ENCODE data around the gene FAM83E.
"Not testable (repeated sequence)": the region's sequence is repeated elsewhere in the genome, so short reads cannot be mapped to it uniquely, and the experiment has no call there.

Gene FAM83E

DNA sequence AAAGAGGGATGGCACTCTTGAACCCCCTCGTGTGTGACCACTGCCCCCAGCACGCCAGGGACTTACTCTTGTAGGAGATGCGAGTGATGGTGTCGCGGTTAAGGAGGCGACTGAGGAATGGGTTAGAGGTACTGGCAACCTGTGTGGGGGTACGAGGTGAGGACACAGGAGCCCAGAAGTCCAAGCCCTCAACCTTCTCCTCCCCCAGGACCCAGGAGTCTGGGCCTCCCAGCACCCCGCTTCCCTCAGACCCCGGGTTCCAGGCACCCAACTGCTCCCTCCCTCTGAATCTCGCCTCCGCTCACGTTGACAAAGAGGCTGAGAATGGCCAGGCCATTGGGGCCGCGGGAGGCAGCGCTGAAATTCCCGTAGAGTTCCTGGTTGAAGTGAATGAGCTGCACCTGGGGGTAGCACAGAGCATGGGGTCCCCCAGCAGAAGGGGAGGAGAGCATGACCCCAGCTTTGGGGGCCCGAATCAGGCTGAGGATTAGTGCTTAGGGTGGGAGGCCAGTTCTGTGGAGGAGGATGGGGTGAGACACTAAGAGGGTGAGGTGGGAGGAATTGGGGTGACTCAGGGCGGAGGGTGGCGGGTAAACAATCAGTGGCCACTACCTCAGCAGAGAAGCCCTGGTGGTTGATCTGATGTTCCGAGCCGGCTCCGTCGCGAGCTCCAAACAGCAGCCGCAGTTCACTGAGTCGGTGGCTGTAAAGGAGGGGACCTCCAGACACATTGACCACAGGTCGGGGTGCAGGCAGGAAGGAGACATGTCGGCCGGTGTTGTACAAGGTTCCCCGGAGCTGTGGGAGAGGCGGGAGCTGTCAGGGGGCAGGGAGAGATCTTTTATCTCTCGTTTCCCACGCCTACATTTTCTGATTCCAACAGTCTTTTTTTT, 24.9 kb upstream of the FAM83E start:
- DNase-seq (ENCODE audit: low spot score) = no peak

DNA sequence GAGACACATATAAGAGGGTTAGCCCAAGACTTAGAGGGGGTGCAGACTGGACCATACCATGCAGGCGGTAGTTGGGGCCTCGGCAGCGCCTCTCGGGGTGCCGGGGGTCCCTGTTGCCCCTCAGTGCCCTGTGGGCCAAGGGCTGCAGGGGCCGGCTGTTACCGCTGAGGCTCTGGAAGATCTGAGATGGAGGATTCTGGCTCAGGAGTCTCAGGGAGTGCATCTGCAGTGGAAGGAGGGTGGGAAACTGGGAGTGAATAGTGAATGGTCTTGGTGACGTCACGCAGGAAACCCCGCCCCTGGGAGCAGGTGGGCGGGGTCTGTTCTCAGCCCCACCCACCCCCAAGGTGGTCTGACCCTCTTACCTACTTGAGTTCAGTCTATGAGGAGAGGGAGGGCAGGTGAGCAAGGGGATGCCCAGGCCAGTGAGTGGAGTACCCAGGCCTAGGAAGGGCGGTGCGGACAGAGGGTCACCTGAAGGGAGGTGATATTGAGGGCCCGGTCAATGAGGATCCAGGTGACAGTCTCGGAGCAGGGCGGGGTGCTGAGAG, 24.0 kb upstream of the FAM83E start:
- peak; percentile 43 for DNase-seq (ENCODE audit: low spot score)

DNA sequence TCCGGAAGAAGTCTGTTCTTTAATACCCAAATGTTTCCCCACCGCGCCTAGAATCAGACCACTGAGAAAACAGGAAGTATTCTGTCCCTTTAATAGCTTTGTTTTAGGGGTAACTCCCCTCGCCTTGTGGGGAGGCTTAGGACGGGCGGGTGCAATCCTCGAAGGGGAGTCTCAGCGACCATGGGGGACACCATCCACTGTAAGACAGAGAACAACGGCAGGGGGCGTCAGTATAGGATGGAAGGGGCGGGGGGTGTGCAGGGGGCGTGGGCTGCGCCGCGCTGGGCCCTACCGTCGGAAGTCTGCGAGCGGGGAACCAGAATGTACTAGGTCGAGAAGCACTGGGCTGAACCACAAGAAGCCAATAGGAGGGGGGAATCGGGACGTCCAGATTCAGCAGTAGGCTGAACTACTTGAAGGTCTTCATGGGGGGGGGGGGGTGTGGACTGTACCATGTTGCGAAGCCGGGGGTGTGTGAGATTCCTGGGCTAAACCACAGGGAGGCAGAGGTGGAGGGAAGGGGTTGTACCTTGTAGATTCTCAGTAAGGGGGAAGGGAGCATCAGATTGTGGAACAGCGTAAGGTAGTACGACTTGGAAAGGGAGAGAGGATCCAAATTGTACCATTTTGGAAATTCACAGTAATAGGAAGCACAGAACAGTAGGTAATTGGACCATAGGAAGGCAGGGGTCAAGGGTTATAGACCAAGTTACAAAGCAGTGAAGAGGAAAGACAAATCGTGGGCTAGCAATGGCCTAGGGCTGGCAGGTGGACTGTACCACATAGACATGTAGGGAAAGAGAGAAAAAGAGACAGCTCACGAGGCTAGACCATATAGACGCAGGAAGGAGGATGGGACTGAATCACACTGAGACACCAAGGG, 23.3 kb upstream of the FAM83E start:
- DNase-seq (ENCODE audit: low spot score) = peak; percentile 95

DNA sequence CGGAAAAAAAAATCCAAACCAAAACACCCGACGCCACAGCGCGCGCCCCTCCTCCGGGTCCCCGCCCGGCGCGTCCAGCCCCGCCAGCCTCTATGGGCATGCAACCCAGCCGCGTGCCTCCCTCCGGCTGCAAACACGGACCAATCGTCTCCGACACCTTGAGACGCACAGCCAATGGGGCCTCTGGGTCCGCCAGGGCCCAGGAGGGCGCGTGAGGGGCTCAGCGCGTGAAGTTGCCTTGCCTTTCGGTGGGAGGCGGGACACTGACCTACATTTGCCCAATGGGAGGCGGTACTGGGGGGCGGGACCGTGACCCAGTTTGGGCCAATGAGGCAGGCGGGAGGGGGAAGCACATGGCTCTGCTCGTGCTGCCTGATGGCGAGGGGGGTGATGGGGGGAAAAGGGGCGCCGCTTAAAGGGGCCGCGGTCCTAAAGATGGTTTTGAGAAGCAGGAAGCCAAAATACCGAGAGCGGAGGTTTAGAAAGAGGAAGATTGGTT, 22.6 kb upstream of the FAM83E start:
- peak; percentile 100 for DNase-seq (ENCODE audit: low spot score)

DNA sequence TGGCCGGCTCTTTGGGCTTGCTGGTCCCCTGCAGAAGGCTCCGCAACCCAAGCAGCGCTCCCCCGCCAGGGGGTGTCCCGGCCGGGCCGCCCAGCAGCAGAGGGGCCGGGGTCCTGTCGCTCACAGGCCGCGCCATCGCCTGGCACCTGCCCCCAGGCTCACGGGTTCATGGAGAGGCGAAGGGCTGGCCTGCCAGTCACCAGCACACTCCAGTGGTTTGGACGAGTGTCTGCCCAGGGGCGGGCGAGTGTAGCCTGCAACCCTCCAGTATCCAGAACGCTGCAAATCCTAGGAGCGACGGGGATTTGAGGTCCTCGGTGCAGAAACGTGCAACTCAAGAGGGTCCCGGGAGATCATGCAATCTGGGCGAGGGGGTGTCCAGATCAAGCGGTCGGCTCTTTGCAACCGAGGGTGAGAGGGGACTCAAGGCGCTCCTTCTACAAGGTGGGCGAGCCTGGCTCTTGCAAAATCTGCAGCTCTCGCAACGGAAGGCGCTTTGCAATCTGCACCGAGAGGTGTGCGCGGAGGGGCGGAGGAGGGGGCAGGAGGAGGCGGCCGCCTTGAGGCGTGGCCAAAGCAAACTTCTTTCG, 22.1 kb upstream of the FAM83E start, which contains the start of gene DBP:
Gene DBP, minus strand, starts transcription at position 521 of the 590 bp plus-strand sequence. Its CDS starts 385 bp downstream, at position 136.
- no peak for DNase-seq (ENCODE audit: low spot score)

DNA sequence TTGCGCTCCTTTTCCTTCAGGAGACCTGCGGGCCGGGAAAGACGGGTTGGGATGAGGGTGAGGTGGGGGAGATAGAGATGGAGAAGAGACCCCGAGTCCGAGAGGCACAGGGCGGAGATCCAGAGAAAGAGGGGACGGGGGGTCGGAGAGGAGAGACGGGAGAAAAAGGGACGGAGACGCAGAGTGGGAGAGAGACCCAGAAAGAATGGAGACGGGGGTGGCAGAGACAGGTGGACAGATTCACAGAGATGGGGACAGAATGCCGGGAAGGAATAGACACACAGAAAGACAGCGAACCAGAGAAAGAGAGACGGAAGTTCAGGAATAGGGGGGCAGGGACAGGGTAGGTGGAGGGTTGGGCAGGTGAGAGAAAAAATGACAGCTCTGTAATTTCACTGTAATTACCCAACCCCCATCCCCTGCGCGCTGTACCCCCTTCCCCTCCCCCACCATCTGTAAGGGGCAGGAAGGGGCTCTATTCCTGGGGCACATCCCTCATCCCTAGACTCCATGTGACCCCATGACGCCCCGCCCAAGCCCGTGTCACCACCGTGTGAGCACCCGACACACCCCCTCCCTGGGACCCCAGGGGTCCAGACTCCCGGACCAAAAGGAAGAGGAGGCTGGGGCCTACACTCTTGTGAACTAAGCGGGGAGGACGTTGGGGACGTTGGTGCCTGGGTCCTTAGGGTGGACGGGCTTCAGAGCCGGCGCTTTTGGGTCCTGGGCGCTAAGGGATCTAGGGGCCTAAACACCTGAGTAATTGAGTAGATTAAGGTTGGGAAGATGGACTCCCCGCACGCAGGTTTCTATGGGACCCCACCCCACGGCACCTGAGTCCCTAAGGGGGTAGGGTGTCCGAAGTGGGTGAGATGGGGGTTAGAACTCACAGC, 21.3 kb upstream of the FAM83E start:
- peak; percentile 56 for DNase-seq (ENCODE audit: low spot score)

DNA sequence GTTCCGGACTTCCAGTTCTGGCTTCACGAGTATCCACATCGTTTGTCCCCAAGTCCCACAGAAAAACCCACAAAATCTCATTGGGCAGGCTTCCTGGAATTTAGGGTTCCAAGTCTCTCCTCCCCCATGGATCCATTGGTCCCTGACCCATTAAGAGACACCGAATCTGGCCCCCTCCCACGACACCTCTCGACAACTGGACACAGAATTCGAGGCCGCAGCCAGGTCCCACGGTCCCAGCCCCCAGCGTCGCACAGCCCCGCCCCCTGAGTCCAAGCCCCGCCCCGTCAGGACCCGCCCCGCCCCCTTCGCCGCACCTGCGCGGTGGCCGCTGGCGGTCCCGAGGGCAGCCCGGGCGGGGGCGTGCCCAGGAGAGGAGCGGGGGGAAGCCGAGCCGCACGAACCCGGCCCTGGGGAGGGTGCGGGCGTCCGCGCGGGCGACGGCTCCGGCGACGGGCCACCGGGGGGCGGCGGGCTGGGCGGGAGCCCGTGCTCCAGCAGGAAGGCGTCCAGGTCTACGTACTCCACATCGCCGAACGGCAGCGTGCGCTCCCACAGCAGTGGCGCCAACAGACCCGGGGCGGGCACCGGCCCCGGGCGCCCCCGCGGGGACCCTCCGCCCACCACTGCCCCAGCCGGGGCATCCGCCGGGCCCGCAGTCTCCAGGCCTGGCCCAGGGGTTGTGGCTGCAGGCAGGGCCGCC, 20.5 kb upstream of the FAM83E start:
- DNase-seq (ENCODE audit: low spot score) = peak; percentile 83

DNA sequence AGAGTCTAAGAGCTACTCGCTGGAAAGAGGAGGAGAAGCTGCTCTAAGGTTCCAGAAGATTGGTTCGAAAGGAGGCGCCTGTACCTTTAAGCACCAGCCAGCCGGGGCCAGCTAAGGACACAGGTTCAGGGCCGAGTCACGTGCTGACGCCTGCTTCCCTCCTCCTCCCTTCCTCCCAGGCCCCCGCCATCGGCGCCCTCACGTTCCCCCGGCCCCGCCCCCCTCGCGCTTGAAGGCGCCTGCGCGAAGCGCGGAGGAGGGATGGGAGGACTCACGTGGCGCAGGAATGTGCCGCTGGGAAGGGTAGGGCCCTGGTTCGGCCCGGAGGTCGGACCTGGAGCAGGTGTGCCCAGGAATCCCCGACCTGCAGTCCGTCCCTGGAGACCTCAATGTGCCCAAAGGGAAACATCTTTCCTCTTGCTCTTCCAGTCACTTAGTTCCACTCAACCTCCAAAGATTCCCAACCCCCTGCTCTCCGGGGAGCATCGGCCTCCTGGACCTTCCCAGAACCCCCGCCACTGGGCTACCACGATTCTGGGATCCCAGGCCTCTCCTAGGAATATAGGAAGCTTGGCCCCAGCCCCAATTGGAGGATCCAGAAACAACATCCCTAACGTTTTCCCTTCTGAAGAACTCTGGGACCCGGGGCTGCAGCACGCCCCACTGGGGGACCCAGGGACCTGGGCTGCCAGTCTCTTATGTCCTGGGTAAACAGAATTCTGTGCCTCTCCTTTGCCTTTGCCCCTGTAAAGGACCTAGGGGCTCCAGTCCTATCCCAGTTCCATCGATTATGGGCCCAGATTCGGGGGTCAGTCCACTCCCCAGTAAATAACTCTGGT, 19.8 kb upstream of the FAM83E start:
- peak; percentile 93 for DNase-seq (ENCODE audit: low spot score)

DNA sequence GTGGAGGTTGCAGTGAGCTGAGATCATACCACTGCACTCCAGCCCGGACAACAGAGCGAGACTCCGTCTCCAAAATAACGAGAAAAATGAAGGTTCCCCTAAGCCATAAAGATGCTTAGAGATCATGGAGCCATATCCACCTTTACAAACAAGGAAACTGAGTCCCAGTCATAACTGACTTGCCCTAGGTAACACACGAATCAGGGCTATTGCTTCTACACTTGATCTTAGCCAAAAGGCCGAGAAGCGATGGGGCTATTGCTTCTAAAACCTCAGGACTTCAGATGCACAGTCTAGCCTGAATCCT, 19.1 kb upstream of the FAM83E start:
- no peak for DNase-seq (ENCODE audit: low spot score)

DNA sequence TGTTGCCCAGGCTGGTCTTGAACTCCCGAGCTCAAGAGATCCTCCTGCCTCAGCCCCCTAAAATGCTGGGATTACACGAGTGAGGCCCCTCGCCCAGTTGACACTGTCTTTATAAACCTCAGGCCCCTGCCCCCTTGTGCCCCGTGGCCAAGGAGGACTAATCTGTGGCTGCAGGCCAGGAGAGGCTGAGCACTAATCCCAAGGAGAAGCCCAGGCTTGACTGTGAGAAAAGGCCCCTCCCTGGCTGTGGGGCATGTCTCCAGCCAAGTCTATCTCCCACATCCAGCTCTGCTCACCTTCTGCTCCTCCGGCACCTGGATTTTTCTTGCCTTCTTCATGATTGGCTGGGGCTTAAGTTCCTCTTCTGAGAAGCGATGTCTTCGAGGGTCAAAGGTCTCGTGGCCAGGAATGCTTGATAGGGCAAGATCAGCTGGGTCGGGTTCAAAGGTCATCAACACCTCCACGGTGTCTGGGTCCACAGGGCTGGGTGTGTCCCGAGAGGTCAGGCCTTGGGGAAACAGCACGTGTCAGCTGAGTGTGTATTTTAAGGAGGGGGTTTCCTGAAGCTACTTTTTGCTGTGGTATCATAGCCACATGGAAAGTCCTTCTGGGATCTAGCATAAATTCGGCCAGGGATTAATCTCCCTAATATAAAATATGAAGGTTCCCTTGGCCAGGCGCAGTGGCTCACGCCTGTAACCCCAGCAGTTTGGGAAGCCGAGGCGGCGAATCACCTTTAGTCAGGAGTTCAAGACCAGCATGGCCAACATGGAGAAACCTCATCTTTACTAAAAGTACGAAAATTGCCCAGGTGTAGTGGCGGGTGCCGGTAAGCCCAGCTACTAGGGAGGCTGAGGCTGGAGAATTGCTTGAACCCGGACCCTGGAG, 18.5 kb upstream of the FAM83E start:
- no peak for DNase-seq (ENCODE audit: low spot score)

DNA sequence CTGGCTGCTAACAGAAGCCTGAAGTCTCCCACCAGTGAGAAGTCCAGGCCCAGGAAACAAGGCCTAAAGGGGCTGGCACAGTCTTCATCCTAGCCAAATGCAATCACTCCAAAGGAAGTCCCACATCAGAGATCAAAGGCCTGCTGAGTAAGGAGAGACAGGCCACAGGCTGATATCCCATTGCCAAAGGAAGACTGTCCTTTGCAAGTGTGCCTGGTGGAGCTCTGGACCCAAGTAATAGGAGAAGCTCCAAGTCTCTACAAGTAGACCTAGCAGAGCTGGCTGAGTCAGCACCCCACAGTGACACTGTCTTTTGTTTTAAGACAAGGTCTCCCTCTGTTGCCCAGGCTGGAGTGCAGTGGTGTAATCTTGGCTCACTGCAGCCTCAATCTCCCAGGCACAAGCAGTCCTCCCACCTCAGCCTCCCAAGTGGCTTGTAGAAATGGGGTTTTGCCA, 17.8 kb upstream of the FAM83E start:
- no peak for DNase-seq (ENCODE audit: low spot score)

DNA sequence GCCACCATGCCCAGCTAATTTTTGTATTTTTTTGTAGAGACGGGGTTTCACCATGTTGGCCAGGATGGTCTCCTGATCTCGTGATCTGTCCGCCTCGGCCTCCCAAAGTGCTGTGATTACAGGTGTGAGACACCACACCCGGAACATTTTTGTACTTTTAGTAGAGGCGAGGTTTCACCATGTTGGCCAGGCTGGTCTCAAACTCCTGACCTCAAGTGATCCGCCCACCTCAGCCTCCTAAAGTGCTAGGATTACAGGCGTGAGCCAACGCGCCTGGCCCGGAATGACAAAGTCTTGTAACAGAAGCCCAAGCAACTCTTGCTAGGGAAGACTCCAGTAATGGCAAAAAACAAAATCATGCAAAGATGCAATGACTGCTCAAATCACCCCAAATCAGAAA, 17.4 kb upstream of the FAM83E start:
- DNase-seq (ENCODE audit: low spot score) = not testable (repeated sequence)

DNA sequence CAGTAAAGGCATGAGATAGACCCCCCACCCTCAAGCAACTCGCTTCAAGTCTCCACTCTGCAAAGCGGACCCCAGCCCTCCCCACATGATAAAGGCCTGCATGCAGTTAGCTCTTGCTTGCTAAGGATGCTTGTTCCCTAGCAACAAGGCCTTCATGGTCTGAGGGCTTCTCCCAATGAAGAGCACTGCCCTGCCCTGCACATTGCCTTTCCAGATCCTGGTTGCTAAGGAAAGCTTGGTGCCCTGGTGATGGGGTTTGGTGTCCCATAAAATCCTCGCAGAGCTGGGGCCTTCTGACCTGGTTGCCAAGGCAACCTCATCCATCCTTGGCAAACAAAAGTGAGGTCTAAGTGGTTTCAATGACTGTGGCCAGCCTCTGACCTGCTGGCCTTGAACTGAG, 16.3 kb upstream of the FAM83E start:
- DNase-seq (ENCODE audit: low spot score) = no peak

DNA sequence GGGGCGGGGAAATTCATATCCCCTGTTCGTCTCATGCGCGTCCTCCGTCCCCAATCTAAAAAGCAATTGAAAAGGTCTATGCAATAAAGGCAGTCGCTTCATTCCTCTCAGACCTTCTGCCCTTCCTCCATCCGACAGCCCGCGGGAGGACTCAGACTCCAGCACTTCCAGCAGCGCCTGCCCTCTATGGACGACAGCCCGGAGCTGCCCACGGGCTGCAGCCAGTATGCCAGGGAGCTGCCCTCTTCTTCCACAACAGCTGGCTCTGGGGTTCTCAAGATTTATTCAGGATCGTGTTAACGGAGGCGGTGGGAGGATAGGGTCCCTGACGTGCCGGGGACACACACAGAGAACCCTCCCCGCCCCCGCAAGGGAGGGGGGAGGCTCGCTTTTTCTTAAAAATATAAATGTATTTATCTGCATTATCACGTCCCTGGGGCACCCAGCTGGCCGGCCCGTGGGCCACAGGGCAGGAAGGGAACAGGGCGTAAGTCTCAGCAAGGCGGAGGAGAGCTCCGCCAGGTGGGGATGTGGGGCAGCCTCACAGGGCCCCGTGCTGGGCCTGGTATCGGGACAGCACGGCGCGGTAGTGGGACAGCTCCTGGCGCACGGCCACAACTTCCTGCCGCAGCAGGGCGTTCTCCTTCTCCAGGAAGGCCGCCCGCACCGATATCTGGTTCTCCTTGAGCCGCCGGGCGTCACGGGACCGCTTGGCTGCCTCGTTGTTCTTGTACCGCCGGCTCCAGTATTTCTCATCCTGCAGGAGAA, 15.6 kb upstream of the FAM83E start:
- no peak for DNase-seq (ENCODE audit: low spot score)

DNA sequence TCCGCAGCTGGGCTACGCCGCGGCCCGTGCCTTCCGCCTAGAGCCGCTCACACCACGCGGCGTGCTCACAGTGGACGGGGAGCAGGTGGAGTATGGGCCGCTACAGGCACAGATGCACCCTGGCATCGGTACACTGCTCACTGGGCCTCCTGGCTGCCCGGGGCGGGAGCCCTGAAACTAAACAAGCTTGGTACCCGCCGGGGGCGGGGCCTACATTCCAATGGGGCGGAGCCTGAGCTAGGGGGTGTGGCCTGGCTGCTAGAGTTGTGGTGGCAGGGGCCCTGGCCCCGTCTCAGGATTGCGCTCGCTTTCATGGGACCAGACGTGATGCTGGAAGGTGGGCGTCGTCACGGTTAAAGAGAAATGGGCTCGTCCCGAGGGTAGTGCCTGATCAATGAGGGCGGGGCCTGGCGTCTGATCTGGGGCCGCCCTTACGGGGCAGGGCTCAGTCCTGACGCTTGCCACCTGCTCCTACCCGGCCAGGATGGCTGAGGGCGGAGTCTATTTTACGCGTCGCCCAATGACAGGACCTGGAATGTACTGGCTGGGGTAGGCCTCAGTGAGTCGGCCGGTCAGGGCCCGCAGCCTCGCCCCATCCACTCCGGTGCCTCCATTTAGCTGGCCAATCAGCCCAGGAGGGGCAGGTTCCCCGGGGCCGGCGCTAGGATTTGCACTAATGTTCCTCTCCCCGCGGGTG, 14.9 kb upstream of the FAM83E start:
- DNase-seq (ENCODE audit: low spot score) = no peak

DNA sequence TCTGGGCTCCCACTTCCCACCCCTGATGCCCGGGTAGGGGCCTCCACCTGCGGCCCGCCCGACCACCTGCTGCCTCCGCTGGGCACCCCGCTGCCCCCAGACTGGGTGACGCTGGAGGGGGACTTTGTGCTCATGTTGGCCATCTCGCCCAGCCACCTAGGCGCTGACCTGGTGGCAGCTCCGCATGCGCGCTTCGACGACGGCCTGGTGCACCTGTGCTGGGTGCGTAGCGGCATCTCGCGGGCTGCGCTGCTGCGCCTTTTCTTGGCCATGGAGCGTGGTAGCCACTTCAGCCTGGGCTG, 14.4 kb upstream of the FAM83E start:
- no peak for DNase-seq (ENCODE audit: low spot score)
